HepG2 (cell line): ENCODE data around the gene KLKB1. TPM values are rescaled to one million over a fixed set of nuclear protein-coding genes. Genes with fewer than 3 reads are reported as not detected.

Experiments
- BRD4 ChIP-seq: sonication (generic); formaldehyde crosslinking; IDR thresholded peaks from 2 replicates; pipeline ENCODE4 v1.4.0; 2020; ENCODE audit warnings: missing genetic modification reagents
- HOXA5 ChIP-seq: sonication (generic); formaldehyde crosslinking; IDR thresholded peaks from 2 replicates; pipeline ENCODE4 v1.4.0; 2020; ENCODE audit warnings: missing genetic modification reagents
- MED8 ChIP-seq: sonication (generic); formaldehyde crosslinking; IDR thresholded peaks from 2 replicates; pipeline ENCODE4 v1.8.1; 2023; ENCODE audit warnings: mild to moderate bottlenecking, missing genetic modification reagents; ENCODE audit not compliant: insufficient replicate concordance
- RFX3 ChIP-seq: IDR thresholded peaks from 2 replicates; pipeline ENCODE4 v1.6.1; 2016; ENCODE audit warnings: missing biosample characterization, missing genetic modification reagents
- SIX4 ChIP-seq: sonication (generic); formaldehyde crosslinking; IDR thresholded peaks from 2 replicates; pipeline ENCODE4 v1.4.0; 2020; ENCODE audit warnings: missing genetic modification reagents
- SOX13 ChIP-seq, 3 experiments: fragments of 450-650 bp in 1 of 3; sonication (generic) in 1 of 3; formaldehyde crosslinking in 1 of 3; IDR thresholded peaks in 2 of 3; conservative IDR thresholded peaks in 1 of 3; 2 replicates each; pipeline versions ENCODE4 v1.5.0 to v1.6.1; 2016 to 2020; ENCODE audit warnings: antibody characterized with exemption in 1 of 3, mild to moderate bottlenecking in 1 of 3, missing compliant biosample characterization in 1 of 3, missing genetic modification reagents in 1 of 3, moderate library complexity in 1 of 3
- ZFY ChIP-seq: sonication (generic); formaldehyde crosslinking; IDR thresholded peaks from 2 replicates; pipeline ENCODE4 v1.4.0; 2020; ENCODE audit warnings: missing genetic modification reagents
- ZNF350 ChIP-seq: sonication (generic); formaldehyde crosslinking; IDR thresholded peaks from 2 replicates; pipeline ENCODE4 v1.4.0; 2020; ENCODE audit warnings: mild to moderate bottlenecking, low read depth, missing genetic modification reagents, borderline replicate concordance
- ZNF720 ChIP-seq: sonication (generic); formaldehyde crosslinking; IDR thresholded peaks from 2 replicates; pipeline ENCODE4 v1.4.0; 2020; ENCODE audit warnings: missing genetic modification reagents
- polyA plus RNA-seq, 8 experiments: library from polyadenylated mRNA; depleted of rRNA in 3 of 8; stranded (reverse) in 7 of 8; unstranded in 1 of 8; fragments of >200 nt; fragmentation: Illumina TruSeq in 4 of 8; extraction: Trizol in 4 of 8; gene quantifications; 2 replicates each; pipeline versions ENCODE4 v1.2.1 to v1.2.3, GENCODE V29; 2011 to 2016; ENCODE audit warnings: low read depth in 4 of 8, missing spikeins in 1 of 8, mixed read lengths in 1 of 8; ENCODE audit not compliant: insufficient read depth in 1 of 8
- total RNA-seq, 5 experiments: library from RNA; depleted of rRNA; stranded (reverse); fragments of >200 nt; fragmentation: Illumina TruSeq; extraction: Trizol; gene quantifications; 2 replicates each; pipeline ENCODE4 v1.2.3, GENCODE V29; 2016; ENCODE audit warnings: low read depth in 1 of 5
- TF ChIP-seq, protein P1 (sequence below): sonication (generic); formaldehyde crosslinking; IDR thresholded peaks from 2 replicates; pipeline ENCODE4 v1.5.1; 2020; ENCODE audit warnings: missing genetic modification reagents, mild to moderate bottlenecking, borderline replicate concordance
- TF ChIP-seq, protein P2 (sequence below): sonication (generic); formaldehyde crosslinking; IDR thresholded peaks from 2 replicates; pipeline ENCODE4 v1.4.0; 2020; ENCODE audit warnings: missing genetic modification reagents
- TF ChIP-seq, protein P3 (sequence below): sonication (generic); formaldehyde crosslinking; IDR thresholded peaks from 2 replicates; pipeline ENCODE4 v1.4.0; 2020; ENCODE audit warnings: missing genetic modification reagents, borderline replicate concordance
- TF ChIP-seq, protein P4 (sequence below): sonication (generic); formaldehyde crosslinking; IDR thresholded peaks from 2 replicates; pipeline ENCODE4 v1.8.1; 2022; ENCODE audit warnings: low read depth, mild to moderate bottlenecking, missing genetic modification reagents
- TF ChIP-seq, protein P5 (sequence below): IDR thresholded peaks from 2 replicates; pipeline ENCODE4 v1.6.1; 2016; ENCODE audit warnings: low read depth, missing genetic modification reagents, missing compliant biosample characterization

KLKB1 gene
- total and polyA plus RNA-seq, 2 of the 13 experiments (the other 11 are each of a cell fraction or from before 2014, with no cell fraction given), result 0.26 to 0.49 TPM

DNA sequence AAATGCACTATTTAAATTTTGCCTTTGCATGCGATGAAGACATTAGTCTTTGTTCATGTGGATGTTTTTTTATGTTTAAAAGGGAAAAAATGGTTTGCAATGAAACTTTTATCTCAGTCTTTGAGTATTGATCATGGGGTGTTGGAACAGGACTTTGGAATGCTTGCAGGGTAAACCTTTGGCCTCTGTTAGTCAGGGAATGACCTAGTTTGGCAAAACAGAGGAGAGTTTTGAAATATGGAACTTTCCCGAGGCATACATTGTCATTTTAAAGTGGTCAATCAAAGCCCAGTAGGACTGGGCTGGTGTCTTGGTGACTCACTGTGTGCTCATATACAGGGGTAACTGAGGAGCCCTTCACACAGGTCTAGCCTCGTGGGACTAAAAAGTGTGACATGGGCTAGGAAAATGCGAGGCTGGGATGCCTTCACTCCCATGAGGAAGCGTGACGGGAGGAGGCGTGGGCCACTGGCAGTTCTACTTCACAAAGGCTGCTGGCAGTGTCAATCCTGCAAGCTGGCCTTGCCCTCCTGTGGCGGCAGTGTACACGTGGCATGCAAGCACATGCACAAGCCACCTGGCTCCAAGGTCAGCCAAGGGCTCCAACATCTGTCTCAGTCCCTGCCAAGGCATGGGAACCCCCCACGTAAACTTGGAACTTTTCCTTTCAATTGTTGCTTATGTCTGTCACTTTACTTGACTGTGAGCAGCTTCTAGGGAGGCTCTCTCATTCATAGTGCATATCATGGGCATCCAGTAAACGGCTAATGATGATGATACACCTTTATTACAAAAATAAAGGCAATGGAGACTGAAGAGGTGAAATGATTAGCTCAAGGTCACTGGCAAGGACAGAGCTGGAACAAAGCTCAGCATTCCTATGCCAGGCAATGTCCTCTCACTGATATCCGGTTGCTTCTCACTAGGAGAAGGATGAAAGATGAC lies 33.5 kb downstream of the KLKB1 start (continued):
- TF ChIP-seq, protein P1, sequence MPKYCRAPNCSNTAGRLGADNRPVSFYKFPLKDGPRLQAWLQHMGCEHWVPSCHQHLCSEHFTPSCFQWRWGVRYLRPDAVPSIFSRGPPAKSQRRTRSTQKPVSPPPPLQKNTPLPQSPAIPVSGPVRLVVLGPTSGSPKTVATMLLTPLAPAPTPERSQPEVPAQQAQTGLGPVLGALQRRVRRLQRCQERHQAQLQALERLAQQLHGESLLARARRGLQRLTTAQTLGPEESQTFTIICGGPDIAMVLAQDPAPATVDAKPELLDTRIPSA (CRISPR knock-in tag), result no peak
- TF ChIP-seq, protein P2, sequence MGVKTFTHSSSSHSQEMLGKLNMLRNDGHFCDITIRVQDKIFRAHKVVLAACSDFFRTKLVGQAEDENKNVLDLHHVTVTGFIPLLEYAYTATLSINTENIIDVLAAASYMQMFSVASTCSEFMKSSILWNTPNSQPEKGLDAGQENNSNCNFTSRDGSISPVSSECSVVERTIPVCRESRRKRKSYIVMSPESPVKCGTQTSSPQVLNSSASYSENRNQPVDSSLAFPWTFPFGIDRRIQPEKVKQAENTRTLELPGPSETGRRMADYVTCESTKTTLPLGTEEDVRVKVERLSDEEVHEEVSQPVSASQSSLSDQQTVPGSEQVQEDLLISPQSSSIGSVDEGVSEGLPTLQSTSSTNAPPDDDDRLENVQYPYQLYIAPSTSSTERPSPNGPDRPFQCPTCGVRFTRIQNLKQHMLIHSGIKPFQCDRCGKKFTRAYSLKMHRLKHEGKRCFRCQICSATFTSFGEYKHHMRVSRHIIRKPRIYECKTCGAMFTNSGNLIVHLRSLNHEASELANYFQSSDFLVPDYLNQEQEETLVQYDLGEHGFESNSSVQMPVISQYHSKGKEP (CRISPR knock-in tag), result no peak
- TF ChIP-seq SOX13 (IDR thresholded peaks at IDR 0.05) (no peak), SOX13 (CRISPR knock-in tag; conservative IDR thresholded peaks at IDR 0.05 in 1 of 2, IDR thresholded peaks at IDR 0.05 in 1 of 2) (peak; percentile 5 to 63; a peak in 1 of 4 replicates), ZFY (CRISPR knock-in tag) (peak; percentile 54; the same call in 1 of the 2 replicates), BRD4 (CRISPR knock-in tag) (peak; percentile 88; the same call in 1 of the 2 replicates), RFX3 (CRISPR knock-in tag) (no peak), SIX4 (peak; percentile 10; the same call in 1 of the 2 replicates), ZNF720 (CRISPR knock-in tag) (no peak), ZNF350 (CRISPR knock-in tag) (no peak; the same call in none of the 2 replicates), HOXA5 (no peak), MED8 (CRISPR knock-in tag) (peak; percentile 43)
- TF ChIP-seq, protein P3, sequence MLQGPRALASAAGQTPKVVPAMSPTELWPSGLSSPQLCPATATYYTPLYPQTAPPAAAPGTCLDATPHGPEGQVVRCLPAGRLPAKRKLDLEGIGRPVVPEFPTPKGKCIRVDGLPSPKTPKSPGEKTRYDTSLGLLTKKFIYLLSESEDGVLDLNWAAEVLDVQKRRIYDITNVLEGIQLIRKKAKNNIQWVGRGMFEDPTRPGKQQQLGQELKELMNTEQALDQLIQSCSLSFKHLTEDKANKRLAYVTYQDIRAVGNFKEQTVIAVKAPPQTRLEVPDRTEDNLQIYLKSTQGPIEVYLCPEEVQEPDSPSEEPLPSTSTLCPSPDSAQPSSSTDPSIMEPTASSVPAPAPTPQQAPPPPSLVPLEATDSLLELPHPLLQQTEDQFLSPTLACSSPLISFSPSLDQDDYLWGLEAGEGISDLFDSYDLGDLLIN, result no peak; the same call in 1 of the 2 replicates
- TF ChIP-seq, protein P4, sequence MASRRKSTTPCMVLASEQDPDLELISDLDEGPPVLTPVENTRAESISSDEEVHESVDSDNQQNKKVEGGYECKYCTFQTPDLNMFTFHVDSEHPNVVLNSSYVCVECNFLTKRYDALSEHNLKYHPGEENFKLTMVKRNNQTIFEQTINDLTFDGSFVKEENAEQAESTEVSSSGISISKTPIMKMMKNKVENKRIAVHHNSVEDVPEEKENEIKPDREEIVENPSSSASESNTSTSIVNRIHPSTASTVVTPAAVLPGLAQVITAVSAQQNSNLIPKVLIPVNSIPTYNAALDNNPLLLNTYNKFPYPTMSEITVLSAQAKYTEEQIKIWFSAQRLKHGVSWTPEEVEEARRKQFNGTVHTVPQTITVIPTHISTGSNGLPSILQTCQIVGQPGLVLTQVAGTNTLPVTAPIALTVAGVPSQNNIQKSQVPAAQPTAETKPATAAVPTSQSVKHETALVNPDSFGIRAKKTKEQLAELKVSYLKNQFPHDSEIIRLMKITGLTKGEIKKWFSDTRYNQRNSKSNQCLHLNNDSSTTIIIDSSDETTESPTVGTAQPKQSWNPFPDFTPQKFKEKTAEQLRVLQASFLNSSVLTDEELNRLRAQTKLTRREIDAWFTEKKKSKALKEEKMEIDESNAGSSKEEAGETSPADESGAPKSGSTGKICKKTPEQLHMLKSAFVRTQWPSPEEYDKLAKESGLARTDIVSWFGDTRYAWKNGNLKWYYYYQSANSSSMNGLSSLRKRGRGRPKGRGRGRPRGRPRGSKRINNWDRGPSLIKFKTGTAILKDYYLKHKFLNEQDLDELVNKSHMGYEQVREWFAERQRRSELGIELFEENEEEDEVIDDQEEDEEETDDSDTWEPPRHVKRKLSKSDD (CRISPR knock-in tag), result peak; percentile 78; the same call in 1 of the 2 replicates
- TF ChIP-seq, protein P5, sequence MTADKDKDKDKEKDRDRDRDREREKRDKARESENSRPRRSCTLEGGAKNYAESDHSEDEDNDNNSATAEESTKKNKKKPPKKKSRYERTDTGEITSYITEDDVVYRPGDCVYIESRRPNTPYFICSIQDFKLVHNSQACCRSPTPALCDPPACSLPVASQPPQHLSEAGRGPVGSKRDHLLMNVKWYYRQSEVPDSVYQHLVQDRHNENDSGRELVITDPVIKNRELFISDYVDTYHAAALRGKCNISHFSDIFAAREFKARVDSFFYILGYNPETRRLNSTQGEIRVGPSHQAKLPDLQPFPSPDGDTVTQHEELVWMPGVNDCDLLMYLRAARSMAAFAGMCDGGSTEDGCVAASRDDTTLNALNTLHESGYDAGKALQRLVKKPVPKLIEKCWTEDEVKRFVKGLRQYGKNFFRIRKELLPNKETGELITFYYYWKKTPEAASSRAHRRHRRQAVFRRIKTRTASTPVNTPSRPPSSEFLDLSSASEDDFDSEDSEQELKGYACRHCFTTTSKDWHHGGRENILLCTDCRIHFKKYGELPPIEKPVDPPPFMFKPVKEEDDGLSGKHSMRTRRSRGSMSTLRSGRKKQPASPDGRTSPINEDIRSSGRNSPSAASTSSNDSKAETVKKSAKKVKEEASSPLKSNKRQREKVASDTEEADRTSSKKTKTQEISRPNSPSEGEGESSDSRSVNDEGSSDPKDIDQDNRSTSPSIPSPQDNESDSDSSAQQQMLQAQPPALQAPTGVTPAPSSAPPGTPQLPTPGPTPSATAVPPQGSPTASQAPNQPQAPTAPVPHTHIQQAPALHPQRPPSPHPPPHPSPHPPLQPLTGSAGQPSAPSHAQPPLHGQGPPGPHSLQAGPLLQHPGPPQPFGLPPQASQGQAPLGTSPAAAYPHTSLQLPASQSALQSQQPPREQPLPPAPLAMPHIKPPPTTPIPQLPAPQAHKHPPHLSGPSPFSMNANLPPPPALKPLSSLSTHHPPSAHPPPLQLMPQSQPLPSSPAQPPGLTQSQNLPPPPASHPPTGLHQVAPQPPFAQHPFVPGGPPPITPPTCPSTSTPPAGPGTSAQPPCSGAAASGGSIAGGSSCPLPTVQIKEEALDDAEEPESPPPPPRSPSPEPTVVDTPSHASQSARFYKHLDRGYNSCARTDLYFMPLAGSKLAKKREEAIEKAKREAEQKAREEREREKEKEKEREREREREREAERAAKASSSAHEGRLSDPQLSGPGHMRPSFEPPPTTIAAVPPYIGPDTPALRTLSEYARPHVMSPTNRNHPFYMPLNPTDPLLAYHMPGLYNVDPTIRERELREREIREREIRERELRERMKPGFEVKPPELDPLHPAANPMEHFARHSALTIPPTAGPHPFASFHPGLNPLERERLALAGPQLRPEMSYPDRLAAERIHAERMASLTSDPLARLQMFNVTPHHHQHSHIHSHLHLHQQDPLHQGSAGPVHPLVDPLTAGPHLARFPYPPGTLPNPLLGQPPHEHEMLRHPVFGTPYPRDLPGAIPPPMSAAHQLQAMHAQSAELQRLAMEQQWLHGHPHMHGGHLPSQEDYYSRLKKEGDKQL, result 0 out of 2 replicates have a peak, but pooled peaks have one; percentile 51
